MM.1S (cell line): Measurements from ENCODE around the gene EXOSC1.

Source experiments
- DNase-seq: peaks from one replicate; pipeline ENCODE4 v3.0.0-alpha.2; 2015
- H2AFZ ChIP-seq: fragments of 300-600 bp; sonication (generic); 2 replicates; pipeline ENCODE4 v1.6.0; 2016; ENCODE audit warnings: antibody characterized with exemption, low read length
- H3F3A ChIP-seq: fragments of 300-600 bp; sonication (generic); 2 replicates; pipeline ENCODE4 v1.6.1; 2016; ENCODE audit warnings: mild to moderate bottlenecking, antibody characterized with exemption, low read length, moderate library complexity, mixed read lengths; ENCODE audit not compliant: insufficient read depth
- H3K27ac ChIP-seq: fragments of 300-600 bp; sonication (generic); 2 replicates; pipeline ENCODE4 v1.5.1; 2016; ENCODE audit warnings: mild to moderate bottlenecking, low read length
- H3K27me3 ChIP-seq: fragments of 300-600 bp; sonication (generic); replicated peaks from 2 replicates; pipeline ENCODE4 v1.6.0; 2016; ENCODE audit warnings: low read length; ENCODE audit not compliant: insufficient read depth
- H3K36me3 ChIP-seq: fragments of 300-600 bp; sonication (generic); replicated peaks from 2 replicates; pipeline ENCODE4 v1.6.1; 2016; ENCODE audit warnings: mild to moderate bottlenecking, low read length, mixed read lengths; ENCODE audit not compliant: insufficient read depth
- H3K4me1 ChIP-seq: fragments of 300-600 bp; sonication (generic); 2 replicates; pipeline ENCODE4 v1.6.1; 2016; ENCODE audit warnings: low read length, mixed read lengths
- H3K4me2 ChIP-seq: fragments of 300-600 bp; sonication (generic); 2 replicates; pipeline ENCODE4 v1.6.0; 2016; ENCODE audit warnings: low read depth, low read length
- H3K4me3 ChIP-seq: fragments of 300-600 bp; sonication (generic); 2 replicates; pipeline ENCODE4 v1.5.1; 2016; ENCODE audit warnings: low read length, mixed read lengths
- H3K79me2 ChIP-seq: fragments of 300-600 bp; sonication (generic); 2 replicates; pipeline ENCODE4 v1.6.1; 2016; ENCODE audit warnings: mixed run types, low read length, mixed read lengths
- H3K9ac ChIP-seq: fragments of 300-600 bp; sonication (generic); 2 replicates; pipeline ENCODE4 v1.6.1; 2016; ENCODE audit warnings: low read length, mixed read lengths
- H3K9me2 ChIP-seq: fragments of 300-600 bp; sonication (generic); replicated peaks from 2 replicates; pipeline ENCODE4 v1.6.1; 2016; ENCODE audit warnings: mild to moderate bottlenecking, low read length, mixed read lengths; ENCODE audit not compliant: insufficient read depth
- H3K9me3 ChIP-seq: fragments of 300-600 bp; sonication (generic); replicated peaks from 2 replicates; pipeline ENCODE4 v1.6.1; 2016; ENCODE audit warnings: mild to moderate bottlenecking, low read length, mixed read lengths; ENCODE audit not compliant: insufficient read depth
- H4K20me1 ChIP-seq: fragments of 300-600 bp; sonication (generic); 2 replicates; pipeline ENCODE4 v1.6.1; 2016; ENCODE audit warnings: mild to moderate bottlenecking, low read length, moderate library complexity, mixed read lengths; ENCODE audit not compliant: insufficient read depth
- EZH2 ChIP-seq: fragments of 300-600 bp; sonication (generic); optimal IDR thresholded peaks from 2 replicates; pipeline ENCODE3; 2017; ENCODE audit warnings: low read depth, mild to moderate bottlenecking, antibody characterized with exemption, low read length, mixed read lengths
- EZH2phosphoT487 ChIP-seq: fragments of 300-600 bp; sonication (generic); IDR thresholded peaks from 2 replicates; pipeline ENCODE4 v1.6.1; 2018; ENCODE audit warnings: antibody characterized with exemption, low read length
- TF ChIP-seq, protein P1 (sequence below): fragments of 300-600 bp; sonication (generic); IDR thresholded peaks from 2 replicates; pipeline ENCODE4 v1.5.1; 2016; ENCODE audit warnings: antibody characterized with exemption, low read length, mixed read lengths

EXOSC1 gene

DNA sequence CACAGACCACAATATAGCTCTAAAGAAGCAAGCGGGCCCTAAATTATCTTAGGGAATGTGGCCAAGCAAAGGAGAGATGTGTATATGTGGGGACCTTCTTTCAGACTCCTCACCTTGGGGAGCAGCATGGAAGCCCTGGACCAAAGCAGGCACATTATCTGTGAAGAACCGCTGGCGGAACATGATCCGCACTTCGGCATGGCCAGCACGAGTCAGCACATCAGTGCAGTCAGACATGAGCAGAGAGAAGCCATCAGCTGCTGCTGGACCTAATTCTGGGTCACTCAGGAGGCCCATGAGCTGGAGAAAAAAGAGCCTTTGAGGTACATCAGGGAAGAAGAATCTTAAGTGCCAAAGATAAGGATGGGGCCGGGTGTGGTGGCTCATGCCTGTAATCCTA is 14.1 kb upstream of the EXOSC1 start:
- DNase-seq, result no peak
- H3K4me2 ChIP-seq, result no peak overlapping the region
- H3K9me2 ChIP-seq, result no peaks in the 10 kb centered on the region
- H3K27me3 ChIP-seq, result no peaks in the 10 kb centered on the region
- H3K79me2 ChIP-seq, result no peaks in the 10 kb centered on the region
- no peak overlapping the region for H3K4me3 ChIP-seq
- TF ChIP-seq, protein P1, sequence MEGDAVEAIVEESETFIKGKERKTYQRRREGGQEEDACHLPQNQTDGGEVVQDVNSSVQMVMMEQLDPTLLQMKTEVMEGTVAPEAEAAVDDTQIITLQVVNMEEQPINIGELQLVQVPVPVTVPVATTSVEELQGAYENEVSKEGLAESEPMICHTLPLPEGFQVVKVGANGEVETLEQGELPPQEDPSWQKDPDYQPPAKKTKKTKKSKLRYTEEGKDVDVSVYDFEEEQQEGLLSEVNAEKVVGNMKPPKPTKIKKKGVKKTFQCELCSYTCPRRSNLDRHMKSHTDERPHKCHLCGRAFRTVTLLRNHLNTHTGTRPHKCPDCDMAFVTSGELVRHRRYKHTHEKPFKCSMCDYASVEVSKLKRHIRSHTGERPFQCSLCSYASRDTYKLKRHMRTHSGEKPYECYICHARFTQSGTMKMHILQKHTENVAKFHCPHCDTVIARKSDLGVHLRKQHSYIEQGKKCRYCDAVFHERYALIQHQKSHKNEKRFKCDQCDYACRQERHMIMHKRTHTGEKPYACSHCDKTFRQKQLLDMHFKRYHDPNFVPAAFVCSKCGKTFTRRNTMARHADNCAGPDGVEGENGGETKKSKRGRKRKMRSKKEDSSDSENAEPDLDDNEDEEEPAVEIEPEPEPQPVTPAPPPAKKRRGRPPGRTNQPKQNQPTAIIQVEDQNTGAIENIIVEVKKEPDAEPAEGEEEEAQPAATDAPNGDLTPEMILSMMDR, result no peak
- TF ChIP-seq EZH2 (no peak), EZH2phosphoT487 (no peak)
- no peaks in the 10 kb centered on the region; the same call in 1 of the 2 replicates for H4K20me1 ChIP-seq
- H3K4me1 ChIP-seq, result 0 out of 2 replicates have a peak, but pooled peaks cover 8% of the 10 kb centered on the region
- peaks cover 28% of the 10 kb centered on the region for H3K36me3 ChIP-seq
- H3K27ac ChIP-seq, result no peak overlapping the region
- H3F3A ChIP-seq, result peaks cover 14% of the 10 kb centered on the region
- no peak overlapping the region for H2AFZ ChIP-seq
- no peak overlapping the region for H3K9ac ChIP-seq
- H3K9me3 ChIP-seq, result no peaks in the 10 kb centered on the region

DNA sequence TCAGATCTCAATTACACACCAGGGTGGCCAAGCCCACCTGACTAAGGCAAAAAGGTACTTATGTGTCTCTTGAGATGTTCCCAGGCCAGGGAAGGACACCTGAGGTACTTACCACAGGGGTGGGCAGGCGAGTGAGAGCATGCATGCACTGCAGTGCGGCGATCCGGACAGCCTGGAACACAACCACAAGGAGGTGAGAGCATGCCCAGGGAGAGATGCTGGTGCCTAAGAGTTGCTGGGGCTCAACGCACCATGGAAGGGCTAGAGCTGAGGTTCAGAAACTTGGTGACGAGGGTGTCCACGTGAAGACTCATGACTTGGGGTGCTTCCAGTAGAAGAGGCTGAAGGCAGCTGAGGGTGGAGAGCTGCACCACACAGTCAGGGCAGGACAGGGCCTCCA is 13.3 kb upstream of the EXOSC1 start:
- H4K20me1 ChIP-seq, result no peaks in the 10 kb centered on the region; the same call in 1 of the 2 replicates
- no peak for TF ChIP-seq EZH2
- TF ChIP-seq EZH2phosphoT487, result no peak
- TF ChIP-seq, protein P1, result no peak
- no peak overlapping the region for H2AFZ ChIP-seq
- no peaks in the 10 kb centered on the region for H3K27me3 ChIP-seq
- no peaks in the 10 kb centered on the region for H3K9me3 ChIP-seq
- peaks cover 28% of the 10 kb centered on the region for H3K36me3 ChIP-seq
- no peak overlapping the region for H3K4me2 ChIP-seq
- no peaks in the 10 kb centered on the region for H3K9me2 ChIP-seq
- H3K9ac ChIP-seq, result no peak overlapping the region
- peaks cover 4% of the 10 kb centered on the region; the same call in 1 of the 2 replicates for H3K79me2 ChIP-seq
- peaks cover 9% of the 10 kb centered on the region for H3F3A ChIP-seq
- DNase-seq, result no peak
- H3K27ac ChIP-seq, result no peak overlapping the region
- 0 out of 2 replicates have a peak, but pooled peaks cover 4% of the 10 kb centered on the region for H3K4me1 ChIP-seq
- H3K4me3 ChIP-seq, result no peak overlapping the region

DNA sequence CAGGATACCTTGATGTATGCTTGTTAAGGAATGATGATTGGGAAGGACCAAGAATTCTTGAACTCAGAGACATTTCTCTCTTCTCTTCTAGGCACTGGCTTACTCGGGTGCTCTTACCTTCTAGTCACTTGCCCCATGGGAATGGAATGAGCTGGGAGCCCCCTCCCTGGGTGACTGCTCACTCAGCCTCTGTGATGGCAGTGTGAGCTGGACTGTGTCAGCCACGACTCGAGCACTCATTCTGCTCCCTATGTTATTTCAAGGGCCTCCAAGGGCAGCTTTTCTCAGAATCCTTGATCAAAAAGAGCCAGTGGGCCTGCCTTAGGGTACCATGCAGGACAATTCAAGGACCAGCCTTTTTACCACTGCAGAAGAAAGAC is 10.9 kb upstream of the EXOSC1 start:
- no peak overlapping the region for H3K4me3 ChIP-seq
- no peaks in the 10 kb centered on the region for H4K20me1 ChIP-seq
- no peaks in the 10 kb centered on the region for H3K27me3 ChIP-seq
- H3K9ac ChIP-seq, result no peak overlapping the region
- no peak for TF ChIP-seq EZH2phosphoT487
- TF ChIP-seq, protein P1, result no peak
- no peak overlapping the region for H2AFZ ChIP-seq
- H3K4me2 ChIP-seq, result no peak overlapping the region
- no peak for DNase-seq
- peaks cover 14% of the 10 kb centered on the region for H3K79me2 ChIP-seq
- no peaks in the 10 kb centered on the region for H3K4me1 ChIP-seq
- H3F3A ChIP-seq, result no peaks in the 10 kb centered on the region
- H3K36me3 ChIP-seq, result peaks cover 22% of the 10 kb centered on the region
- H3K9me3 ChIP-seq, result no peaks in the 10 kb centered on the region
- H3K27ac ChIP-seq, result no peak overlapping the region
- no peaks in the 10 kb centered on the region for H3K9me2 ChIP-seq
